ENCODE results near the gene PADI6.

- no peak for TF ChIP-seq POLR2AphosphoS5 (IDR thresholded peaks at IDR 0.05; ENCODE audit: low read depth, low read length)
- TF ChIP-seq REST (IDR thresholded peaks at IDR 0.05; ENCODE audit: insufficient read depth in 1 of 2, low read depth in 2 of 2, low read length in 2 of 2) = no peak
- no peak for TF ChIP-seq SIN3A (IDR thresholded peaks at IDR 0.05; ENCODE audit: borderline replicate concordance, insufficient read depth, low read length)
- no peak for TF ChIP-seq TAF1 (IDR thresholded peaks at IDR 0.05; ENCODE audit: borderline replicate concordance, insufficient read depth, low read length)
- no peak for TF ChIP-seq FOXP2 (optimal IDR thresholded peaks at IDR 0.05; ENCODE audit: borderline replicate concordance, extremely low read depth, extremely low read length, insufficient read depth)
These were observed 50.5 kb downstream of the PADI6 start for GRCh38 chr1:17422461-17422860.

Measured in PFSK-1 (cell line).